GM11168 (cell line): ENCODE measurements around the gene EIF4G3.
"Not testable (repeated sequence)": the region's sequence is repeated elsewhere in the genome, so short reads cannot be mapped to it uniquely, and the experiment has no call there.

Source experiments
- in situ Hi-C: fragments of 300-500 bp; cut with MboI; formaldehyde crosslinking; loops from one replicate; pipeline ENCODE4 v1.12.0; 2022; ENCODE audit warnings: low sequenced_read_pairs; ENCODE audit not compliant: unreplicated experiment

Gene EIF4G3

DNA sequence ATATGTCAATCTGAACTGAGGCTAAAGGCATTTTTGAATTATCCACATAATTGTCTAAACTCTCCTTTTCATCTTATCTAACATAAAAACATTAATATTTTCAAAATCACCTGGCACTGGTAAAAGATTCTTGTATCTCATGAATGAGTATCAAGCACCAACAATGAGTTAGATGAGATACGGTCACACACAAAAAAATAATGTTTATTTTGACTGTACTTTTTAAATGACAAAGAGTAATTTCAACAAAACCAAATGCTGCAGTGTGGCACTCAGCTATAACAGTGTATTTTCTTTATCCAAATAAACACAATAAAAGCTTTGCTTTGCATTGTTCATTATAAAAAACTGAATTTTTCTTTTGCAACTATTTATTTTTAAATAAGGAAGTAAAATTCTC, 59.5 kb downstream of the EIF4G3 start:
- in situ Hi-C loops: no loop called here

DNA sequence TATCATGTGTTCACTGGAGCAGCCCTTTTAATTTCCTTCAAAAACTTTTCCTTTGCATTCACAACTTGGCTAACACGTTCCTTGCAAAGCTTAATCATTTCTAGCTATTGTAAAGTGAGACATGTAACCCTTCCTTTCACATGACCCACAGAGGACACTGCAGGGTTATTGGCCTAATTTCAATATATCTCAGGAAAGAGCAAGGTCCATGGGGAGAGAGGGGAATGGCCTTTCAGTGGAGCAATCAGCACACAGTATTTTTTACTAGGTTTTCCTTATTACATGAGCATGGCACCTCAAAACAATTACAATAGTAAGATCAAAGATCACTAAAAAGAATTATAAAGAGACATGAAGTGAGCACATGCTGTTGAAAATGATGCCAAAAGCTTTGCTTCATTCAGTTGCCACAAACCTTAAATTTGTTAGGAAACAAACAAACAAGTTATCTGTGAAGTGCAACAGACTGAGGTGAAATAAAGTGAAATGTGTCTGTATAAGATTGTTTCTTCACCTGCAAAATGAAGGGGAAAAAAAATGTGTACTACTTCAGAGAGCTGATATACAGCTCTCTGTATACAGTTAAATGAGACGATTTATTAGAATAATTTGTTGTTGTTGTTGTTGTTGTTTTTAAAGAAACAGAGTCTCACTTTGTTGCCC, 61.5 kb downstream of the EIF4G3 start:
- in situ Hi-C loops: no loop called here

DNA sequence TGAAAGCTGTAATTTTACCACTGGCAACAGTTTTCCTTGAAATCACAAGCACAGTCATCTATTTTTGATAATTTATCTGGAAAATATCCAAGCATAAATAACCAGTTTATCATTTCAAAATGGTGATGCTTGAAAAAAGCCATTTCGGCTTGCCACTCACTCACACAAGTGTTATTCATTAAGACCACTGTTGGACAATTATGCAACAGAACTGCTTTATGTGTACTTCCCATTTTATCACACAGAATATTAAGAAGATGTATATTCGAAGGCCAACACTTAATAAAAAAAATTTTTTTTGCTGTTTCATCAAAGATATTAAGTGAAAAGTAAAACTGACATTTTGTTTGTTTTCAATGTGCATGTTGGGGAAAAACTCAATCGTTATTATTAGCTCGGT, 62.3 kb downstream of the EIF4G3 start:
- in situ Hi-C loops: no loop called here

DNA sequence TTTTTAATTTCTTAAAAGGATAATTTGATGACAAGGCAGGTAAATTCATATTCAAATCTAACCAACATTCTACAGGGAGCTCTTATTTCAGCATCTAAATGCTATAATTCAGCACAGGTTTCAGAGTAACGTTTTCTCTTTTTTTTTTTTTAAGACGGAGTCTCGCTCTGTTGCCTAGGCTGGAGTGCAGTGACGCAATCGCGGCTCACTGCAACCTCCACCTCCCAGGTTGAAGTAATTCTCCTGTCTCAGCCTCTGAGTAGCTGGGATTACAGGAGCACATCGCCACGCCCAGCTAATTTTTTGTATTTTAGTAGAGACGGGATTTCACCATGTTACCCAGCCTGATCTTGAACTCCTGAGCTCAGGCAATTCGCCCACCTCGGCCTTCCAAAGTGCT, 66.5 kb downstream of the EIF4G3 start:
- in situ Hi-C loops: no loop called here

DNA sequence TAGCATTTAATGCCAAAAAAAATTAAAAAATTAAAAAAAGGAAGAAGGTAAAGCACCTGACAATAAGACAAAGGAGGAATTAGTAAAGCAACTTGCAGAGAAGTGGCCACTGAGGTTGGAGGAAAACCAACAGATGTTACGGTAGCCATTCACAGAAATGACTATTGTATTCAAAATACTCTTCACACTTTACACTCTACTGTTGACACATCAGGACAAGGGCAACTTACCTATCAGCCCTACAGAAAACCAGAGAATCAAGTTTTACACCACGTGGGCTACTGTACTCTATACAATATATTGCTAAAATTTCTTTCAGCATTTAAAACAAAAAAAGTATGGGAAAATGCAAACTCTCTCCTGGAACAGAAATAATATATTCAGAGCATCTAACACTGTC, 70.0 kb downstream of the EIF4G3 start:
- in situ Hi-C loops: no loop called here

DNA sequence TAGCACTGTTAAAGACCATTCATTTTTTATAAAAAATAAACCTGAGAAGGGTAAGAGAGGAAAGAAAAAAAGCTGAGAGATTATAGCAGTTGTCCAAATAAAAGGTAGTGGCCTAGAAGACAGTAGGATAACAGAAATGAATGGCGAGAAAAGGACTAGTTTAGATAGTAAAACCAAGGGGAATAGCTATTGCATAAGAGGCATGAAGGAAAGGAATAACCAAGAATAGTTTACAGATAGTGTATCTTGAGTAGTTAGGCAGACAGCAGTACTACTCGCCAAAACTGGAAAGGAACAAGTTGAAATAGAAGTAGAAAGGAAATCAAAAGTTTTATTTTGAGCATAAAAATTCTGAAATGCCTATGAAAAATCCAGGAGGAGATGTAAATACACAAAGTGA, 70.5 kb downstream of the EIF4G3 start:
- in situ Hi-C loops: no loop called here

DNA sequence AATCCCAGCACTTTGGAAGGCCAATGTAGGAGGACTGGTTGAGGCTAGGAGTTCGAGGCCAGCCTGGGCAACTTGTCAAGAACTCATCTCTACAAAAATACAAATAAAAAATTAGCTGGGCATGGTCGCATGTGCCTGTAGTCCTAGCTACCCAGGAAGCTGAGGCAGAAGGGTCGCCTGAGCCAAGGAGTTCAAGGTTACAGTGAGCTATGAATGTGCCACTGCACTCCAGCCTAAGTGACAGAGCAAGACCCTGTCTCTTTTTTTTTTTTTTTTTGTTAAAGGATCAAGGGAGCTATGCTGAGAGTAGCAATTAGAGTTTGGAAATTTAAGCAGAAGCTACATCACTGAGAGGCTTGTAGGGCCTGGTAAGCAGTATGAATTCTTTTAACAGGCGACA, 70.9 kb downstream of the EIF4G3 start:
- in situ Hi-C loops: no loop called here

DNA sequence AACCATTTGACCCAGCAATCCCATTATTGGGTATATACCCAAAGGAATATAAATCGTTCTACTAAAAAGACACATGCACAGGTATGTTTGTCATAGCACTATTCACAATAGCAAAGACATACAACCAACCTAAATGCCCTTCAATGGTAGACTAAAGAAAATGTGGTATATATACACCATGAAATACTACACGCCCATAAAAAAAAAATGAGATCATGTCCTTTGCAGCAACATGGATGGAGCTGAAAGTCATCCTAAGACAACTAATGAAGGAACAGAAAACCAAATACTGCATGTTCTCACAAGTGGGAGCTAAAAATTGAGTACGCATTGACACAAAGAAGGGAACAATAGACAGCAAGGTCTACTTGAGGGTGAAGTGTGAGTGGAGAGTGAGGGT, 72.0 kb downstream of the EIF4G3 start:
- in situ Hi-C loops: no loop called here

DNA sequence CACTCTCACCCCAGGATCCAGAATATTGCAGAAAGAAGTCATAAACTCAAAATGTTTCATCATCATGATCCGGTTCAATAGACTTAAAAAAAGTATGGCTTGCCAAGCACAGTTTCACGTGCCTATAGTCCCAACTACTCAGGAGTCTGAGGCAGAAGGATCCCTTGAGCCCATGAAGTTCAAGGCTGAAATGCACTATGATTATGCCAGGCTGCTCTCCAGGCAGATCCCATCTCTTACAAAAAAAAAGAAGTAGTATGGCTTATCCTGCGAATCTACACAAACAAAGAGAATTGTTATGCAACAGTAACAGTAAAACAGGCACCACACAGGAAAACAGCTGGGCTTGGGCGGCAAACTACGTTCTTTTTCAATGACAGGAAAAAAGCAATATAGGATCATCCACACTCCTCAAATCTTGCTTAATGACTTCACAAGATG, 76.2 kb downstream of the EIF4G3 start:
- in situ Hi-C loops: no loop called here

DNA sequence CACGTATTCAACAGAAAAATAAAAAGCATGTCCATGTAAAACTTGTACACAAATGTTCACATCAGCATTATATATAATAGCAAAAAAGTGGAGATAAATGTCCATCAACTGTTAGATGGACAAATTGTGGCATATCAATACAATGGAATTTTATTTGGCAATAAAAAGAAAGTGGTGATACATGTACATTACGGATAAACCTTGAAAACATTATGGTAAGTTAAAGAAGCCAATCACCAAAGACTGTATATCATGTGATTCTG, 76.9 kb downstream of the EIF4G3 start:
- in situ Hi-C loops: no loop called here

DNA sequence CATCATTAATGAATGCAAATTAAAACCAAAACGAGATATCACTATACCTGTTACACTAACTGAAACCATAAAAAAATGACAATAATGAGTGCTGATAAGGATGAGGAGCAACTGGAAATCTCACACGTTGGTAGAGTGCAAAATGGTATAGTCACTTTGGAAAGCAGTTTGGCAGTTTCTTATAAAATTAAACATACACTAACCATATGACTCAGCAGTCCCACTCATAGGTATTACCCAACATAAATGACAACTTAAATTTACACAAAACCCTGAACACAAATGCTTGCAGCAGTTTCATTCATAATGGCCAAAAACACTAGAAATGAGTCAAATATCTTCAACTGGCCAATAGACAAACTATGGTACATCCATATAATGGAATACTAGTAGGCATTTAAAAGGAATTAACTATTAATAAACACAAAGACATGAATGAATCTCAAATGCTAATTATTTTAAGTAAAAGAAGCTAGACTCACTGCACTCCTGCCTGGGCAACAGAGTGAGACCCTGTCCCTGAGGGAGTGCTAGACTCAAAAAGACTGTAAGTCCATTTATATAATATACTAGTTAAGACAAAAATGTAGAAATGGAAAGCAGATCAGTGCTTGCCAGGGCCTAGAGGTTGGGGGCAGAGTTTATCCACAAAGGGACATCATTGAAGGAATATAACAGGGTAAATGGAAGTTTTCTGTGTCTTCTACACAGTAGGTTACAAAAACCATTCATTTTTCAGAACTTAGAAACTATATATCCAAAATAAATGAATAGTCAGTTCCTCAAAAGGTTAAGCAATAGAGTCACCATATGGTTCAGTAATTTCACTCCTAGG, 77.4 kb downstream of the EIF4G3 start:
- in situ Hi-C loops: no loop called here

DNA sequence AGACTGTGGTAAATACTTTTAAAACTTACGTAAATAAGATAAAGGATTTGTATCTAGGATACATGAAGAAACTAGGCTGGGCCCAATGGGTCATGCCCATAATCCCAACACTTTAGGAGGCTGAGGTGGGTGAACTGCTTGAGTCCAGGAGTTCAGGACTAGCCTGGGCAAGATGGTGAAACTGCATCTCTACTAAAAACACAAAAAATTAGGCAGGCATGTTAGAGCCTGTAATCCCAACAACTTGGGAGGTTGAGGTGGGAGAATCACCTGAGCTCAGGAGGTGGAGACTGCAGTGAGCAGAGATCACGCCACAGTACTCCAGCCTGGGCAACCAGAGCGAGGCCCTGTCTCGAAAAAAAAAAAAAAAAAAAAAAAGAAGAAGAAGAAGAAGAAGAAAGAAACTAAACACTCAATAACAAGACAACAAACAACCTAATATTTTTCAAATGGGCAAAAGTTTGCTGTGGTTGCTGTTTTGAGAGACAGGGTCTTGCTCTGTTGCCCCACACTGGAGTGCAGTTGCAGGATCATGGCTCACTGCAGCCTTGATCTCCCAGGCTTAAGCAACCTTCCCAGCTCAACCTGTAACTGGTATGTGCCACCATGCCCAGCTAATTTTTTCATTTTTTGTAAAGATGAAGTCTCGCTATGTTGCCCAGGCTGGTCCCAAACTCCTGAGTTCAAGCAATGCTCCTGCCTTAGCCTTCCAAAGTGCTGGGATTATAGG, 78.3 kb downstream of the EIF4G3 start:
- in situ Hi-C loops: no loop called here

DNA sequence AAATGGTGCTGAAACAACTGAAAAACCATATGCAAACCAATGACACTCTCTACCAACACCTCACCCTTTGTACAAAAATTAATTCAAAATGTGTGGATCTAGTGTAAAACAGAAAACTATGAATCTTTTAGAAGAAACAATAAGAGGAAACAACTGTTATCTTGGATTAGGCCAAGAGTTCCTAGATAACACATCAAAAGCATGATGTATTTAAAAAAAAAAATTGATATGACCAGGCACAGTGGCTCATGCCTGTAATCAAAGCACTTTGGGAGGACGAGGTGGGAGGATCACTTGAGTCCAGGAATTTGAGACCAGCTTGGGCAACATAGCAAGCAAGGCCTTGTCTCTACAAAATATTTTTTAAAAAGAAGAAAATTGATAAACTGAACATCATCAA, 79.0 kb downstream of the EIF4G3 start:
- in situ Hi-C loops: no loop called here

DNA sequence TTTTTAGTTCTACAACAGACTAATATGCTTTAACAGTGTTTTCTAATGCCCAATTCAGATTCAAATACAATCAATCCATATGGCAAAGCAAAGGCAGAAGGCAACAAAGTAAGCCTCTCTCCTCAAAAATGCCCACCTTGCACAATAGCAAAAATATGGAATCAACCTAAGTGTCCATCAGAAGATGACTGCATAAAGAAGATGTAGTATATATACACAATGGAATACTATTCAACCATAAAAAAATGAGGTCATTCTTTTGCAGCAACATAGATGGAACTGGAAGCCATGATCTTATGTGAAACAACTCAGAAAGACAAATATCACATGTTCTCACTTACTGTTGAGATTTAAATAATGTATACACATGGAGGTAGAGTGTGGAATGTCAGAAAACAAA, 80.7 kb downstream of the EIF4G3 start:
- in situ Hi-C loops: no loop called here

DNA sequence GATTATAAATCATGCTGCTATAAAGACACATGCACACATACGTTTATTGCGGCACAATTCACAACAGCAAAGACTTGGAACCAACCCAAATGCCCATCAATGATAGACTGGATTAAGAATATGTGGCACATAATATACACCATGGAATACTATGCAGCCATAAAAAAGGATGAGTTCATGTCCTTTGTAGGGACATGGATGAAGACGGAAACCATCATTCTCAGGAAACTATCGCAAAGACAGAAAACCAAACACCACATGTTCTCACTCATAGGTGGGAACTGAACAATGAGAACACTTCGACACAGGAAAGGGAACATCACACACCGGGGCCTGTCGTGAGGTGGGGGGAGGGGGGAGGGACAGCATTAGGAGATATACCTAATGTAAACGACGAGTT, 82.4 kb downstream of the EIF4G3 start:
- in situ Hi-C loops: not testable (repeated sequence)

DNA sequence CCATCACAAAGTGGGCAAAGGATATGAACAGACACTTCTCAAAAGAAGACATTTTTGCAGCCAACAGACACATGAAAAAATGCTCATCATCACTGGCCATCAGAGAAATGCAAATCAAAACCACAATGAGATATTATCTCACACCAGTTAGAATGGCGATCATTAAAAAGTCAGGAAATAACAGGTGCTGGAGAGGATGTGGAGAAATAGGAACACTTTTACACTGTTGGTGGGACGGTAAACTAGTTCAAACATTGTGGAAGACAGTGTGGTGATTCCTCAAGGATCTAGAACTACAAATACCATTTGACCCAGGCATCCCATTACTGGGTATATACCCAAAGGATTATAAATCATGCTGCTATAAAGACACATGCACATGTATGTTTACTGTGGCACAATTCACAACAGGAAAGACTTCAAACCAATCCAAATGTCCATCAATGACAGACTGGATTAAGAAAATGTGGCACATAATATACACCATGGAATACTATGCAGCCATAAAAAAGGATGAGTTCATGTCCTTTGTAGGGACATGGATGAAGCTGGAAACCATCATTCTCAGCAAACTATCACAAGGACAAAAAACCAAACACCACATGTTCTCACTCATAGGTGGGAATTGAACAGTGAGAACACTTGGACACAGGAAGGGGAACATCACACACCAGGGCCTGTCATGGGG, 83.3 kb downstream of the EIF4G3 start:
- in situ Hi-C loops: not testable (repeated sequence)

DNA sequence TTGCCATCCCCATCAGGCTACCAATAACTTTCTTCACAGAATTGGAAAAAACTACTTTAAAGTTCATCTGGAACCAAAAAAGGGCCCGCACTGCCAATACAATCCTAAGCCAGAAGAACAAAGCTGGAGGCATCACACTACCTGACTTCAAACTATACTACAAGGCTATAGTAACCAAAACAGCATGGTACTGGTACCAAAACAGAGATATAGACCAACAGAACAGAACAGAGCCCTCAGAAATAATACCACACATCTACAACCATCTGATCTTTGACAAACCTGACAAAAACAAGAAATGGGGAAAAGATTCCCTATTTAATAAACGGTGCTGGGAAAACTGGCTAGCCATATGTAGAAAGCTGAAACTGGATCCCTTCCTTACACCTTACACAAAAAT, 84.2 kb downstream of the EIF4G3 start:
- in situ Hi-C loops: not testable (repeated sequence)

DNA sequence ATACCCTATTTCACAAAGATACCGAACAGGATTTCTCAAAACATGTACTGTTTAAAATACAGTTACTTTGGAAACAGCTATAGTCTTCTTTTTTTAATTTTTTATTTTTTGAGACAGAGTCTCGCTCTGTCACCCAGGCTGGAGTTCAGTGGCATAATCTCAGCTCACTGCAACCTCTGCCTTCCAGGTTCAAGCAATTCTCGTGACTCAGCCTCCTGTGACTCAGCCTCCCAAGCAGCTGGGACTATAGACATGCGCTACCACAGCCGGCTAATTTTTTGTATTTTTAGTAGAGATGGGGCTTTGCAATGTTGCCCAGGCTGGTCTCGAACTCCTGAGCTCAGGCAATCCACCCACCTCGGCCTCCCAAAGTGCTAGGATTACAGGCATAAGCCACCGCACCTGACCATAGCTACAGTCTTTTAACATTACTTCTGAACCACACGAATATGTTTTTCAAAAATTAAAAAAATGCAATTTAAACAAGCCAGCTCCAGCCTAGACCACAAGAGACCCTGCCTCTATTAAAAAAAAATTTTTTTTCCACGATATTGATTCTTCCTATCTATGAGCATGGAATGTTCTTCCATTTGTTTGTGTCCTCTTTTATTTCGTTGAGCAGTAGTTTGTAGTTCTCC, 85.5 kb downstream of the EIF4G3 start:
- in situ Hi-C loops: not testable (repeated sequence)

DNA sequence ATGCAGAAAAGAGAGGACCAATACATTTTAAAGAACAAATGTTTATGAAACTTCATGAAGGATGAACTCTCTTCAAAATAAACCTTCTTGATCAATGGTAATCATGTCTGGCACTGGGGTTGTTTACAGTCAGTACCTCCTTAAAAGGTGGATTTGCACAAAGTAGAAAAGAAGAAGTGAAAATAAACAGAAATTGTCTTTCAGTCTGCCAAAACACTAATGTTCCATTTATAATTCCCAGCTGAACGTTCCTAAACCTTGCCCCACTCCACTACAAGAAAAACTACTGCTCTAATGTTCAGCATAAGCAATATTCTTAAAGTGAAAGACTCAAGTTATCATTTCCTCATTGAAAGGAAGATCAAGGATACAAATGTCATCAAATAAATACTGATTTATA, 86.2 kb downstream of the EIF4G3 start:
- in situ Hi-C loops: no loop called here

DNA sequence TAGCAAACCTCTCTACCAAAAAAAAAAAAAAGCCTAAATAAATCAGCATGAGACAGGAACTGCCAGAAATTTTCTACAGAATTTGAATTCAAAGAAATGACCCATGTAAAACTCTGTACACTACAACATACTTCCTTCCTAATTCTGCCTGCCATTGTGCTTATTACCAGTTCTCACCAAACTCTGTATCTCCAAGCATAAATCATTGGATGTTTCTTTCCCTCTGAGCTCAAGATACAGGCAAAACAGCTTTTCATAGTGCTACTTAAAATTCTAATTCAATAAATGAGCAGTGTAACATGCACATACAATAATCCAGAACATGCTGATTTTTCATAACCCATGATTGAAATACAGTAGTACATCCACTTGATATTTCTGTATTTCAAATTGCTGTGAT, 87.0 kb downstream of the EIF4G3 start:
- in situ Hi-C loops: no loop called here
